Smooth muscle cell (in vitro differentiated cells): ENCODE results near the gene MMP26. TPM values are rescaled to one million over a fixed set of nuclear protein-coding genes. Genes with fewer than 3 reads are reported as not detected.

ENCODE experiments used
- DNase-seq: peaks from one replicate; lab custom pipeline; 2025; ENCODE audit not compliant: unreplicated experiment; lab: John Stamatoyannopoulos, UW
- H2AFZ ChIP-seq: fragments of 200-600 bp; sonication (generic); 2 replicates; pipeline ENCODE4 v1.6.0; 2016; ENCODE audit warnings: antibody characterized with exemption, low read depth, mild to moderate bottlenecking
- H3F3A ChIP-seq: fragments of 200-600 bp; sonication (generic); 2 replicates; pipeline ENCODE4 v1.6.0; 2017; ENCODE audit warnings: antibody characterized with exemption, low read depth
- H3K27ac ChIP-seq: fragments of 200-600 bp; sonication (generic); 2 replicates; pipeline ENCODE4 v1.5.1; 2016; ENCODE audit warnings: low read depth, mild to moderate bottlenecking
- H3K27me3 ChIP-seq: fragments of 200-600 bp; sonication (generic); 2 replicates; pipeline ENCODE4 v1.6.1; 2016; ENCODE audit warnings: low read depth, mild to moderate bottlenecking
- H3K36me3 ChIP-seq: fragments of 200-600 bp; sonication (generic); 2 replicates; pipeline ENCODE4 v1.5.1; 2016; ENCODE audit warnings: low read depth
- H3K4me1 ChIP-seq: fragments of 200-600 bp; sonication (generic); 2 replicates; pipeline ENCODE4 v1.5.1; 2016; ENCODE audit warnings: low read depth
- H3K4me2 ChIP-seq: fragments of 200-600 bp; sonication (generic); 2 replicates; pipeline ENCODE4 v1.6.0; 2016; ENCODE audit warnings: mild to moderate bottlenecking
- H3K4me3 ChIP-seq: fragments of 200-600 bp; sonication (generic); 2 replicates; pipeline ENCODE4 v1.5.1; 2016; ENCODE audit warnings: mild to moderate bottlenecking
- H3K79me2 ChIP-seq: fragments of 200-600 bp; sonication (generic); 2 replicates; pipeline ENCODE4 v1.6.0; 2016; ENCODE audit warnings: low read depth, mild to moderate bottlenecking
- H3K9ac ChIP-seq: fragments of 200-600 bp; sonication (generic); 2 replicates; pipeline ENCODE4 v1.6.0; 2016; ENCODE audit warnings: low read depth
- H3K9me3 ChIP-seq: fragments of 200-600 bp; sonication (generic); replicated peaks from 2 replicates; pipeline ENCODE4 v1.5.1; 2016; ENCODE audit warnings: low read depth
- H4K20me1 ChIP-seq: fragments of 200-600 bp; sonication (generic); 2 replicates; pipeline ENCODE4 v1.6.0; 2016; ENCODE audit warnings: low read depth
- CTCF ChIP-seq: fragments of 200-600 bp; sonication (generic); IDR thresholded peaks from 2 replicates; pipeline ENCODE4 v1.5.1; 2017; ENCODE audit warnings: borderline replicate concordance, mild to moderate bottlenecking, antibody characterized with exemption; ENCODE audit not compliant: insufficient read depth, poor library complexity, severe bottlenecking
- WGBS: methylation state at CpG from one replicate; pipeline ENCODE4 v1.1.7; 2016; ENCODE audit warnings: low lambda C conversion rate; 5-methylcytosine and 5-hydroxymethylcytosine counted together
- polyA plus RNA-seq: library from polyadenylated mRNA; unstranded; fragments of >200 nt; fragmentation: Nextera tagmentation; extraction: Ambion mirVana; gene quantifications from 2 replicates; pipeline ENCODE4 v1.2.1, GENCODE V29; 2016
- total RNA-seq: library from RNA; depleted of rRNA; stranded (reverse); fragments of >200 nt; gene quantifications from 2 replicates; pipeline ENCODE4 v1.2.3, GENCODE V29; 2014

MMP26 gene
- total and polyA plus RNA-seq, 2 experiments from 2014 or later: not detected

GRCh38 chr11:4727171-4727570 lies 22.6 kb downstream of the MMP26 start:
- no peak for DNase-seq
- TF ChIP-seq CTCF: no peak
- Histone ChIP-seq H3K4me2 (no peak overlapping the region), H3K79me2 (no peaks in the 10 kb centered on the region), H3K4me1 (no peaks in the 10 kb centered on the region), H3K4me3 (no peak overlapping the region), H3K9ac (no peak overlapping the region), H4K20me1 (no peaks in the 10 kb centered on the region), H2AFZ (no peak overlapping the region), H3K9me3 (no peaks in the 10 kb centered on the region), H3F3A (no peaks in the 10 kb centered on the region), H3K27ac (no peak overlapping the region), H3K36me3 (no peaks in the 10 kb centered on the region), H3K27me3 (no peaks in the 10 kb centered on the region)
- 85% methylated on average over 2 of the region's 2 CpGs for WGBS

DNA sequence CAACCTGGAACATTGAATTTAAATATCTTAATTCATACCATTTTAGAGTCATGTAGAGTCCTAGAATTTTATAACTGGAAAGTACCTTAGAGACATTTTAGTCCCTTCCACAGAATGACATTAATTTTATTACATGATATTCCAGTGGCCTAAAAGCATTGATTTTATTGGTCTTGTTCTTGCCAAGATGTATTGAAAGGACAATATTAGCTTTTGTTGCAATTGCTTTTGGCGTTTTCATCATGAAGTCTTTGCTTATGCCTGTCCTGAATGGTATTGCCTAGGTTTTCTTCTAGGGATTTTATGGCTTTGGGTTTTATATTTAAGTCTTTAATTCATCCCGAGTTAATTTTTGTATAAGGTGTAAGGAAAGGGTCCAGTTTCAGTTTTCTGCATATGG lies 36.2 kb downstream of the MMP26 start:
- H3K4me3 ChIP-seq: no peak overlapping the region
- no peak overlapping the region for H3K9ac ChIP-seq
- no peak overlapping the region for H3K4me2 ChIP-seq
- H4K20me1 ChIP-seq: no peaks in the 10 kb centered on the region
- H3K9me3 ChIP-seq: no peaks in the 10 kb centered on the region
- no peaks in the 10 kb centered on the region for H3K27me3 ChIP-seq
- H2AFZ ChIP-seq: no peak overlapping the region
- H3K36me3 ChIP-seq: no peaks in the 10 kb centered on the region
- no peaks in the 10 kb centered on the region for H3K79me2 ChIP-seq
- DNase-seq: no peak
- no peaks in the 10 kb centered on the region for H3F3A ChIP-seq
- no peak for TF ChIP-seq CTCF
- H3K27ac ChIP-seq: no peak overlapping the region
- 84% methylated on average over 2 of the region's 2 CpGs for WGBS
- H3K4me1 ChIP-seq: no peaks in the 10 kb centered on the region

DNA sequence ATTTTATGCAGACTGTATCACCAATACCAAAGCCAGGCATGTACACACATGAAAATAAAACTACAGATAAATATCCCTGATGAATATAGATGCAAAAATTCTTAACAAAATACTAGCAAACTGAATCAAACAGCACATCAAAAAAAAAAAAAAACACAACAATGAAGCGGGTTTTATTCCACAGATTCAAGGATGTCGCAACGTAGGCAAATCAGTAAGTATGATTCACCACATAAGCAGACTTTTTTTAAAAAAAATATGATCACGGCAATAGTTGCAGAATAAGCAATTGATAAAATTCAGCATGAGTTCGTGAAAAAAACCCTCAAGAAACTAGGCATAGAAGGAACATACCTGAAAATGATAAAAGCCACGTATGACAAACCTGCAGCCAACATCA lies 43.9 kb downstream of the MMP26 start:
- no peaks in the 10 kb centered on the region for H3K27me3 ChIP-seq
- no peaks in the 10 kb centered on the region for H4K20me1 ChIP-seq
- no peaks in the 10 kb centered on the region for H3F3A ChIP-seq
- no peak overlapping the region for H2AFZ ChIP-seq
- H3K9ac ChIP-seq: no peak overlapping the region
- no peak overlapping the region for H3K27ac ChIP-seq
- no peak overlapping the region for H3K4me2 ChIP-seq
- H3K79me2 ChIP-seq: no peaks in the 10 kb centered on the region
- H3K36me3 ChIP-seq: no peaks in the 10 kb centered on the region
- 79% methylated on average over 6 of the region's 6 CpGs for WGBS
- no peaks in the 10 kb centered on the region for H3K9me3 ChIP-seq
- H3K4me3 ChIP-seq: no peak overlapping the region
- no peaks in the 10 kb centered on the region for H3K4me1 ChIP-seq
- no peak for DNase-seq
- no peak for TF ChIP-seq CTCF

DNA sequence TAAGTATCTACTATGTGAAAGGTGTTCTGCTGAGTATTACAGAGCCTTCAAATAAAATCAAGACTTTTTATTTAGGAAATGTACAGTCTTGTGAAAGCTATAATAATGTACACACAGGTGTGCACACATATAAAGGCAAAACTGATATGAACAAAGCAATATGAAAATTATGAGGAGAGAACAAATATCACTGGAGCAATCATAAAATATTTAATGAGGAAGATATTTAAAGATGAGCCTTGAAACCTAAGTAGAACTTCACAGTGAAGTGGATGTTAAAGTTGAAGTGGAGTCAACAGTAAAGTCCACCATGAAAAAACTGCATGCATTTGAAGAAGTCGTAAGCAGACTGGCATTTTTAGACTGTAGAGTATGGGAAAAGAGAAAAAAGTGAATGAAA lies 46.6 kb downstream of the MMP26 start:
- no peak overlapping the region for H3K9ac ChIP-seq
- H3K79me2 ChIP-seq: no peaks in the 10 kb centered on the region
- no peaks in the 10 kb centered on the region for H3K36me3 ChIP-seq
- no peak overlapping the region for H3K27ac ChIP-seq
- no peak overlapping the region for H3K4me3 ChIP-seq
- no peaks in the 10 kb centered on the region for H3F3A ChIP-seq
- no peak overlapping the region for H2AFZ ChIP-seq
- H3K4me1 ChIP-seq: no peaks in the 10 kb centered on the region
- WGBS: 93% methylated on average over 1 of the region's 1 CpG
- H4K20me1 ChIP-seq: no peaks in the 10 kb centered on the region
- no peak overlapping the region for H3K4me2 ChIP-seq
- no peaks in the 10 kb centered on the region for H3K9me3 ChIP-seq
- no peak for DNase-seq
- H3K27me3 ChIP-seq: no peaks in the 10 kb centered on the region
- TF ChIP-seq CTCF: no peak
